Testis (tissue), 3 donors: ENCODE data around the gene PCDHA5. TPM values are rescaled to one million over a fixed set of nuclear protein-coding genes. Genes with fewer than 3 reads are reported as not detected.
"Not testable (repeated sequence)": the region's sequence is repeated elsewhere in the genome, so short reads cannot be mapped to it uniquely, and the experiment has no call there.

ENCODE experiments used
- DNase-seq: peaks from one replicate; pipeline ENCODE4 v3.0.0-alpha.2; 2019
- H3K27ac ChIP-seq, 2 donors: fragments of 200-600 bp; sonication (generic); one replicate each; pipeline ENCODE4 v1.5.1; 2019
- H3K27me3 ChIP-seq: fragments of 200-600 bp; sonication (generic); one replicate; pipeline ENCODE4 v1.5.1; 2019
- H3K36me3 ChIP-seq: fragments of 200-600 bp; sonication (generic); one replicate; pipeline ENCODE4 v1.5.1; 2017; ENCODE audit warnings: low read depth; ENCODE audit errors: missing control alignments
- H3K4me1 ChIP-seq: fragments of 200-600 bp; sonication (generic); one replicate; pipeline ENCODE4 v1.5.1; 2019
- H3K4me3 ChIP-seq, 2 donors: fragments of 200-600 bp; sonication (generic); one replicate each; pipeline ENCODE4 v1.5.1; 2017 to 2019
- H3K9me3 ChIP-seq: fragments of 200-600 bp; sonication (generic); one replicate; pipeline ENCODE4 v1.5.1; 2017
- CTCF ChIP-seq, 3 experiments: fragments of 450-650 bp in 2 of 3; fragments of 200-600 bp in 1 of 3; sonication (generic) in 1 of 3; IDR thresholded peaks; one replicate each; pipeline ENCODE4 v1.5.1; 2016 to 2019; ENCODE audit warnings: antibody characterized with exemption in 3 of 3, mild to moderate bottlenecking in 2 of 3, moderate library complexity in 1 of 3
- POLR2A ChIP-seq: fragments of 450-650 bp; IDR thresholded peaks from one replicate; pipeline ENCODE4 v1.6.1; 2017; ENCODE audit warnings: antibody characterized with exemption, mild to moderate bottlenecking, moderate library complexity
- WGBS, 2 donors: methylation state at CpG; one replicate each; pipeline ENCODE4 v1.1.5; 2018; 5-methylcytosine and 5-hydroxymethylcytosine counted together
- intact Hi-C: fragments of 100-400 bp; cut with DNase I; formaldehyde crosslinking; loops from one replicate; pipeline ENCODE4 v1.15.1; 2023; ENCODE audit warnings: low total_unique reads
- polyA plus RNA-seq: library from polyadenylated mRNA; stranded (reverse); fragments of 350-450 nt; fragmentation: Illumina TruSeq; extraction: RNeasy Lipid Tissue Mini Kit (QIAGEN cat#74804); gene quantifications from one replicate; pipeline ENCODE4 v1.2.3, GENCODE V29; 2014; ENCODE audit warnings: low read depth, low replicate concordance; ENCODE audit not compliant: insufficient read depth
- total RNA-seq, 2 donors: library from RNA; depleted of rRNA; stranded (reverse); fragments of >200 nt; gene quantifications; one replicate each; pipeline ENCODE4 v1.2.3, GENCODE V29; 2016

Gene PCDHA5
- total and polyA plus RNA-seq, 3 donors from 2014 or later, result 0.21 to 1.7 (median 1.0) TPM

GRCh38 chr5:140791089-140791488 is 30.3 kb upstream of the PCDHA5 start:
- Histone ChIP-seq H3K27ac (no peak overlapping the region), H3K9me3 (no peaks in the 10 kb centered on the region), H3K27me3 (peaks cover 4% of the 10 kb centered on the region), H3K36me3 (no peaks in the 10 kb centered on the region), H3K4me3 (no peak overlapping the region), H3K4me1 (no peaks in the 10 kb centered on the region)
- DNase-seq, result no peak
- intact Hi-C loops, result no loop called here
- WGBS, 2 donors, result 36 to 39% methylated on average over 2 of the region's 2 CpGs
- TF ChIP-seq CTCF (IDR thresholded peaks at IDR 0.05), result no peak
- TF ChIP-seq POLR2A, result no peak

- DNase-seq, result no peak
- intact Hi-C loops, result no loop called here
- TF ChIP-seq CTCF (IDR thresholded peaks at IDR 0.05) (no peak), POLR2A (no peak)
- no peaks in the 10 kb centered on the region for H3K4me1 ChIP-seq
- no peaks in the 10 kb centered on the region for H3K36me3 ChIP-seq
- WGBS, 2 donors, result 14 to 22% methylated on average over 10 to 27 of the region's 27 CpGs
- no peak within 1 kb of the TSS for H3K27ac ChIP-seq
- no peaks in the 10 kb centered on the region for H3K9me3 ChIP-seq
- peaks cover 3% of the 10 kb centered on the region for H3K27me3 ChIP-seq
- peak within 1 kb of the TSS in 1 of 2 donors; percentile 31 for H3K4me3 ChIP-seq
These were observed 26.7 kb upstream of the PCDHA5 start, which contains the start of gene PCDHA2 for GRCh38 chr5:140794595-140795258. Gene PCDHA2 (plus strand): TSS chr5:140794852.

- no peak for DNase-seq
- H3K27ac ChIP-seq, result no peak overlapping the region
- TF ChIP-seq POLR2A (no peak), CTCF (IDR thresholded peaks at IDR 0.05) (no peak)
- H3K36me3 ChIP-seq, result no peaks in the 10 kb centered on the region
- no peaks in the 10 kb centered on the region for H3K27me3 ChIP-seq
- WGBS, 2 donors, result 16 to 20% methylated on average over 14 to 15 of the region's 15 CpGs
- no peaks in the 10 kb centered on the region for H3K4me1 ChIP-seq
- H3K9me3 ChIP-seq, result no peaks in the 10 kb centered on the region
- intact Hi-C loops, result no loop called here
- no peak overlapping the region for H3K4me3 ChIP-seq
These were observed 26.2 kb upstream of the PCDHA5 start for GRCh38 chr5:140795259-140795641.

GRCh38 chr5:140796072-140796717 is 25.2 kb upstream of the PCDHA5 start:
- H3K27ac ChIP-seq, H3K4me1 ChIP-seq, H3K27me3 ChIP-seq, DNase-seq, H3K4me3 ChIP-seq, H3K9me3 ChIP-seq, intact Hi-C loops, H3K36me3 ChIP-seq: not testable (repeated sequence)
- 41 to 50% methylated on average over 39 to 70 of the region's 72 CpGs for WGBS, 2 donors

GRCh38 chr5:140796718-140797095 is 24.7 kb upstream of the PCDHA5 start:
- Histone ChIP-seq H3K4me1 (no peaks in the 10 kb centered on the region), H3K27me3 (no peaks in the 10 kb centered on the region), H3K9me3 (no peaks in the 10 kb centered on the region), H3K36me3 (no peaks in the 10 kb centered on the region), H3K4me3 (no peak overlapping the region), H3K27ac (no peak overlapping the region)
- DNase-seq, result no peak
- 18 to 43% methylated on average over 14 to 33 of the region's 39 CpGs for WGBS, 2 donors
- intact Hi-C loops, result no loop called here
- TF ChIP-seq POLR2A, result no peak
- TF ChIP-seq CTCF (IDR thresholded peaks at IDR 0.05), result no peak
